SJSA1 (cell line): ENCODE results near the gene CREBRF. TPM values are rescaled to one million over a fixed set of nuclear protein-coding genes. Genes with fewer than 3 reads are reported as not detected.
"Not testable (repeated sequence)": the region's sequence is repeated elsewhere in the genome, so short reads cannot be mapped to it uniquely, and the experiment has no call there.

Experiments
- DNase-seq, 2 experiments: peaks; one replicate each; pipeline ENCODE4 v3.0.0-alpha.2; 2015 to 2020; ENCODE audit warnings: low spot score in 2 of 2, low read depth in 1 of 2
- H3K27ac ChIP-seq: fragments of 250-450 bp; sonication (Bioruptor Pico); 2 replicates; pipeline ENCODE4 v1.5.1; 2020; ENCODE audit warnings: mild to moderate bottlenecking, moderate library complexity
- H3K27me3 ChIP-seq: fragments of 250-450 bp; sonication (Bioruptor Pico); replicated peaks from 2 replicates; pipeline ENCODE4 v1.5.1; 2020; ENCODE audit warnings: mild to moderate bottlenecking, moderate library complexity
- H3K36me3 ChIP-seq: fragments of 250-450 bp; sonication (Bioruptor Pico); 2 replicates; pipeline ENCODE4 v1.5.1; 2020; ENCODE audit warnings: mild to moderate bottlenecking
- H3K4me1 ChIP-seq: fragments of 250-450 bp; sonication (Bioruptor Pico); replicated peaks from 2 replicates; pipeline ENCODE4 v1.6.1; 2021; ENCODE audit warnings: mild to moderate bottlenecking
- H3K4me3 ChIP-seq: fragments of 250-450 bp; sonication (Bioruptor Pico); 2 replicates; pipeline ENCODE4 v1.5.1; 2020; ENCODE audit warnings: mild to moderate bottlenecking
- H3K9me3 ChIP-seq: fragments of 250-450 bp; sonication (Bioruptor Pico); replicated peaks from 2 replicates; pipeline ENCODE4 v1.5.1; 2020; ENCODE audit warnings: mild to moderate bottlenecking
- total RNA-seq: library from RNA; depleted of rRNA; stranded (reverse); fragments of >200 nt; shearing (Covaris generic); gene quantifications from 2 replicates; pipeline ENCODE4 v1.2.3, GENCODE V29; 2014

CREBRF gene
- total RNA-seq, 1 experiment from 2014 or later = 5.8 TPM

- Histone ChIP-seq H3K4me1 (peaks cover 15% of the 10 kb centered on the region), H3K27me3 (no peaks in the 10 kb centered on the region), H3K36me3 (no peaks in the 10 kb centered on the region), H3K9me3 (no peaks in the 10 kb centered on the region), H3K27ac (no peak overlapping the region), H3K4me3 (no peak overlapping the region)
- DNase-seq = no peak
Observed at GRCh38 chr5:173045474-173045873, 10.7 kb upstream of the CREBRF start.

- H3K9me3 ChIP-seq, DNase-seq, H3K27ac ChIP-seq, H3K27me3 ChIP-seq, H3K36me3 ChIP-seq, H3K4me3 ChIP-seq: not testable (repeated sequence)
- peaks cover 23% of the 10 kb centered on the region for H3K4me1 ChIP-seq
Observed at GRCh38 chr5:173047096-173047837, 8.9 kb upstream of the CREBRF start.

GRCh38 chr5:173047838-173048105 is 8.4 kb upstream of the CREBRF start:
- no peak for DNase-seq
- Histone ChIP-seq H3K9me3 (no peaks in the 10 kb centered on the region), H3K36me3 (no peaks in the 10 kb centered on the region), H3K27ac (no peak overlapping the region), H3K27me3 (no peaks in the 10 kb centered on the region), H3K4me1 (peaks cover 24% of the 10 kb centered on the region), H3K4me3 (no peak overlapping the region)

GRCh38 chr5:173050791-173051190 is 5.4 kb upstream of the CREBRF start:
- Histone ChIP-seq H3K36me3 (no peaks in the 10 kb centered on the region), H3K4me3 (no peak overlapping the region), H3K27me3 (no peaks in the 10 kb centered on the region), H3K9me3 (no peaks in the 10 kb centered on the region), H3K27ac (no peak overlapping the region), H3K4me1 (peaks cover 41% of the 10 kb centered on the region)
- DNase-seq = peak in 1 of 2 experiments; percentile 24

GRCh38 chr5:173051746-173052145 is 4.4 kb upstream of the CREBRF start:
- H3K4me1 ChIP-seq = peaks cover 41% of the 10 kb centered on the region
- no peak overlapping the region for H3K27ac ChIP-seq
- H3K9me3 ChIP-seq = no peaks in the 10 kb centered on the region
- H3K36me3 ChIP-seq = peaks cover 3% of the 10 kb centered on the region; the same call in 1 of the 2 replicates
- DNase-seq = peak in 1 of 2 experiments; percentile 50
- H3K4me3 ChIP-seq = no peak overlapping the region
- H3K27me3 ChIP-seq = no peaks in the 10 kb centered on the region

- H3K4me1 ChIP-seq = peaks cover 44% of the 10 kb centered on the region
- H3K27me3 ChIP-seq = no peaks in the 10 kb centered on the region
- H3K27ac ChIP-seq = no peak overlapping the region
- H3K4me3 ChIP-seq = no peak overlapping the region
- peaks cover 3% of the 10 kb centered on the region; the same call in 1 of the 2 replicates for H3K36me3 ChIP-seq
- H3K9me3 ChIP-seq = no peaks in the 10 kb centered on the region
- DNase-seq = no peak
Observed at GRCh38 chr5:173053041-173053440, 3.1 kb upstream of the CREBRF start.

- no peak for DNase-seq
- Histone ChIP-seq H3K4me3 (peak overlapping the region; percentile 75), H3K9me3 (no peaks in the 10 kb centered on the region), H3K4me1 (peaks cover 46% of the 10 kb centered on the region), H3K27me3 (no peaks in the 10 kb centered on the region), H3K27ac (no peak overlapping the region), H3K36me3 (peaks cover 3% of the 10 kb centered on the region; the same call in 1 of the 2 replicates)
Observed at GRCh38 chr5:173055042-173055721, 970 bp upstream of the CREBRF start.

- no peaks in the 10 kb centered on the region for H3K27me3 ChIP-seq
- H3K4me3 ChIP-seq = peak overlapping the region; percentile 75
- no peaks in the 10 kb centered on the region for H3K9me3 ChIP-seq
- no peak for DNase-seq
- peaks cover 43% of the 10 kb centered on the region for H3K4me1 ChIP-seq
- peaks cover 3% of the 10 kb centered on the region; the same call in 1 of the 2 replicates for H3K36me3 ChIP-seq
- no peak overlapping the region for H3K27ac ChIP-seq
Observed at GRCh38 chr5:173055722-173055982, 500 bp upstream of the CREBRF start.

GRCh38 chr5:173056783-173057061 is 570 bp downstream of the CREBRF start:
- peak overlapping the region; percentile 75 for H3K4me3 ChIP-seq
- no peaks in the 10 kb centered on the region for H3K27me3 ChIP-seq
- DNase-seq = no peak
- H3K36me3 ChIP-seq = peaks cover 3% of the 10 kb centered on the region; the same call in 1 of the 2 replicates
- H3K9me3 ChIP-seq = no peaks in the 10 kb centered on the region
- H3K4me1 ChIP-seq = peaks cover 32% of the 10 kb centered on the region
- peak overlapping the region; percentile 83 for H3K27ac ChIP-seq

- H3K27ac ChIP-seq = peak overlapping the region; percentile 83
- peak; percentile 99 to 100 for DNase-seq
- H3K9me3 ChIP-seq = no peaks in the 10 kb centered on the region
- H3K4me1 ChIP-seq = peaks cover 27% of the 10 kb centered on the region
- peaks cover 3% of the 10 kb centered on the region; the same call in 1 of the 2 replicates for H3K36me3 ChIP-seq
- peak overlapping the region; percentile 75 for H3K4me3 ChIP-seq
- H3K27me3 ChIP-seq = no peaks in the 10 kb centered on the region
Observed at GRCh38 chr5:173057062-173057924, 1.1 kb downstream of the CREBRF start.

- DNase-seq = no peak
- H3K4me1 ChIP-seq = peaks cover 5% of the 10 kb centered on the region
Observed at GRCh38 chr5:173062141-173062540, 6.0 kb downstream of the CREBRF start.

GRCh38 chr5:173065155-173065554 is 9.0 kb downstream of the CREBRF start:
- no peaks in the 10 kb centered on the region for H3K36me3 ChIP-seq

More at GRCh38 chr5:173062141-173062540, 6.0 kb downstream of the CREBRF start:
- H3K4me3 ChIP-seq = no peak overlapping the region
- no peaks in the 10 kb centered on the region for H3K36me3 ChIP-seq
- no peak overlapping the region for H3K27ac ChIP-seq
- H3K27me3 ChIP-seq = no peaks in the 10 kb centered on the region
- H3K9me3 ChIP-seq = no peaks in the 10 kb centered on the region

GRCh38 chr5:173069671-173070070 is 13.5 kb downstream of the CREBRF start:
- Histone ChIP-seq H3K9me3 (no peaks in the 10 kb centered on the region; the same call in 1 of the 2 replicates), H3K36me3 (no peaks in the 10 kb centered on the region), H3K4me1 (no peaks in the 10 kb centered on the region), H3K27ac (no peak overlapping the region), H3K27me3 (no peaks in the 10 kb centered on the region), H3K4me3 (no peak overlapping the region)
- DNase-seq = no peak

More at GRCh38 chr5:173065155-173065554, 9.0 kb downstream of the CREBRF start:
- H3K9me3 ChIP-seq = no peaks in the 10 kb centered on the region
- H3K4me1 ChIP-seq = no peaks in the 10 kb centered on the region
- H3K27ac ChIP-seq = no peak overlapping the region
- H3K27me3 ChIP-seq = no peaks in the 10 kb centered on the region
- DNase-seq = no peak
- no peak overlapping the region for H3K4me3 ChIP-seq
